HCT116 (cell line): Measurements from ENCODE around the gene AASDH. TPM values are rescaled to one million over a fixed set of nuclear protein-coding genes. Genes with fewer than 3 reads are reported as not detected.

Source experiments
- ATAC-seq: fragments of 200-7000 bp; cut with Tn5 transposase; 2 replicates; pipeline ENCODE4 v1.9.1; 2020; ENCODE audit warnings: mild to moderate bottlenecking, moderate library complexity
- BruUV-seq: library from RNA; stranded (reverse); fragments of 400-500 nt; replicated peaks from 2 replicates; lab custom pipeline; 2021; lab: Mats Ljungman, UMichigan
- CTCF ChIA-PET: fragments of 300-600 bp; sonication (Branson Sonifier 250); formaldehyde crosslinking; loops from one replicate; lab custom pipeline; 2021; ENCODE audit warnings: antibody characterized with exemption; lab: Charles Lee
- POLR2A ChIA-PET: fragments of 300-600, 350-600 bp; sonication (Branson Sonifier 250); formaldehyde crosslinking; loops from one replicate; lab custom pipeline; 2021; ENCODE audit warnings: antibody characterized with exemption; lab: Charles Lee
- RAD21 ChIA-PET, 2 experiments: fragments of 300-600 bp; sonication (Branson Sonifier 250); formaldehyde crosslinking; loops; one replicate each; lab custom pipeline; 2023; ENCODE audit warnings: low total read pairs in 2 of 2; ENCODE audit not compliant: uncharacterized antibody in 2 of 2, unreplicated experiment in 2 of 2, low non-redundant PET in 1 of 2; lab: Charles Lee
- DNase-seq: peaks from one replicate; pipeline ENCODE4 v3.0.0-alpha.2; 2010; ENCODE audit warnings: low read depth, low spot score
- H2AFZ ChIP-seq: fragments of 200-600 bp; shearing (Covaris generic), sonication (generic); 2 replicates; pipeline ENCODE4 v1.6.1; 2017; ENCODE audit warnings: low read depth, mixed run types, mixed read lengths, antibody characterized with exemption, low read length; ENCODE audit not compliant: poor library complexity, severe bottlenecking
- H3K27ac ChIP-seq: 2 replicates; pipeline ENCODE4 v1.5.1; 2012; ENCODE audit warnings: low read depth, low read length
- H3K27me3 ChIP-seq: fragments of 200-600 bp; sonication (generic); 2 replicates; pipeline ENCODE4 v1.6.1; 2016; ENCODE audit warnings: mixed run types, low read length, mixed read lengths; ENCODE audit not compliant: insufficient read depth
- H3K36me3 ChIP-seq, 2 experiments: fragments of 200-500 bp in 1 of 2; fragments of 200-600 bp in 1 of 2; sonication (Bioruptor generic) in 1 of 2; sonication (generic) in 1 of 2; 2 replicates each; pipeline versions ENCODE4 v1.5.1 to v1.6.1; 2014 to 2016; ENCODE audit warnings: low read length in 2 of 2, inconsistent platforms in 1 of 2, mixed read lengths in 1 of 2, mixed run types in 1 of 2; ENCODE audit not compliant: insufficient read depth in 2 of 2, control insufficient read depth in 1 of 2
- H3K4me1 ChIP-seq, 2 experiments: fragments of 200-600 bp in 1 of 2; sonication (generic) in 1 of 2; 2 replicates each; pipeline versions ENCODE4 v1.5.1 to v1.6.1; 2012 to 2017; ENCODE audit warnings: low read length in 2 of 2, inconsistent platforms in 1 of 2, mild to moderate bottlenecking in 1 of 2, mixed read lengths in 1 of 2, mixed run types in 1 of 2, moderate library complexity in 1 of 2; ENCODE audit not compliant: insufficient read depth in 2 of 2, control insufficient read depth in 1 of 2
- H3K4me2 ChIP-seq: fragments of 200-600 bp; sonication (generic); 2 replicates; pipeline ENCODE4 v1.6.1; 2017; ENCODE audit warnings: mixed run types, low read length, mixed read lengths
- H3K4me3 ChIP-seq, 2 experiments: fragments of 200-600 bp in 1 of 2; sonication (generic) in 1 of 2; replicated peaks in 1 of 2; 2 replicates each; pipeline ENCODE4 v1.5.1; 2011 to 2016; ENCODE audit warnings: low read length in 2 of 2, control low read depth in 1 of 2, low read depth in 1 of 2, mild to moderate bottlenecking in 1 of 2, mixed read lengths in 1 of 2, mixed run types in 1 of 2
- H3K79me2 ChIP-seq: fragments of 200-600 bp; sonication (generic); 2 replicates; pipeline ENCODE4 v1.6.1; 2017; ENCODE audit warnings: mild to moderate bottlenecking, mixed run types, low read length, moderate library complexity, mixed read lengths; ENCODE audit not compliant: insufficient read depth
- H3K9ac ChIP-seq: fragments of 200-600 bp; sonication (generic); 2 replicates; pipeline ENCODE4 v1.6.1; 2016; ENCODE audit warnings: low read length, mixed read lengths
- H3K9me2 ChIP-seq: fragments of 200-600 bp; sonication (generic), shearing (Covaris generic); 2 replicates; pipeline ENCODE4 v1.6.1; 2017; ENCODE audit warnings: mixed run types, mild to moderate bottlenecking, moderate library complexity; ENCODE audit not compliant: insufficient read depth
- H3K9me3 ChIP-seq, 2 experiments: fragments of 200-500 bp in 1 of 2; fragments of 200-600 bp in 1 of 2; sonication (Bioruptor generic) in 1 of 2; sonication (generic) in 1 of 2; 2 replicates each; pipeline ENCODE4 v1.6.1; 2014 to 2017; ENCODE audit warnings: low read length in 2 of 2, mixed read lengths in 2 of 2, inconsistent platforms in 1 of 2, low read depth in 1 of 2, mild to moderate bottlenecking in 1 of 2, mixed run types in 1 of 2, moderate library complexity in 1 of 2; ENCODE audit not compliant: control insufficient read depth in 1 of 2, insufficient read depth in 1 of 2
- H4K20me1 ChIP-seq: fragments of 200-600 bp; sonication (generic), shearing (Covaris generic); 2 replicates; pipeline ENCODE4 v1.6.1; 2017; ENCODE audit warnings: mixed run types, mild to moderate bottlenecking, moderate library complexity; ENCODE audit not compliant: insufficient read depth
- CBX3 ChIP-seq: IDR thresholded peaks from 2 replicates; pipeline ENCODE4 v1.6.1; 2012; ENCODE audit warnings: low read depth
- CEBPB ChIP-seq: IDR thresholded peaks from 2 replicates; pipeline ENCODE4 v1.6.1; 2012; ENCODE audit warnings: low read depth
- EGR1 ChIP-seq: IDR thresholded peaks from 2 replicates; pipeline ENCODE4 v1.6.1; 2012; ENCODE audit warnings: low read depth
- EZH2 ChIP-seq: fragments of 200-600 bp; sonication (generic); IDR thresholded peaks from 2 replicates; pipeline ENCODE4 v1.6.1; 2017; ENCODE audit warnings: antibody characterized with exemption, mixed run types
- FOSL1 ChIP-seq: IDR thresholded peaks from 2 replicates; pipeline ENCODE4 v1.6.1; 2012; ENCODE audit warnings: low read depth
- JUND ChIP-seq: IDR thresholded peaks from 2 replicates; pipeline ENCODE4 v1.6.1; 2012
- POLR2AphosphoS5 ChIP-seq: IDR thresholded peaks from 2 replicates; pipeline ENCODE4 v1.6.1; 2011; ENCODE audit warnings: mild to moderate bottlenecking, low read depth, low read length, moderate library complexity
- RAD21 ChIP-seq: IDR thresholded peaks from 2 replicates; pipeline ENCODE4 v1.6.1; 2012; ENCODE audit warnings: low read depth, mild to moderate bottlenecking
- SP1 ChIP-seq: IDR thresholded peaks from 2 replicates; pipeline ENCODE4 v1.6.1; 2012; ENCODE audit warnings: low read depth
- SRF ChIP-seq: IDR thresholded peaks from 2 replicates; pipeline ENCODE4 v1.6.1; 2012; ENCODE audit warnings: low read depth
- YY1 ChIP-seq: IDR thresholded peaks from 2 replicates; pipeline ENCODE4 v1.6.1; 2011; ENCODE audit warnings: low read length, low read depth, moderate library complexity, mild to moderate bottlenecking; ENCODE audit not compliant: insufficient replicate concordance; ENCODE audit errors: extremely low read depth
- ZNF274 ChIP-seq: fragments of 200-500 bp; sonication (Bioruptor generic); IDR thresholded peaks from 2 replicates; pipeline ENCODE4 v1.6.1; 2014; ENCODE audit warnings: mild to moderate bottlenecking, low read depth, low read length, inconsistent platforms
- intact Hi-C: fragments of 100-400 bp; cut with micrococcal nuclease; formaldehyde crosslinking; loops from 2 replicates; pipeline ENCODE4 v1.10.0; 2022
- total RNA-seq: library from RNA; stranded (reverse); gene quantifications from one replicate; pipeline ENCODE4 v1.2.1, GENCODE V29; 2021; ENCODE audit not compliant: unreplicated experiment
- TF ChIP-seq, protein P1 (sequence below): IDR thresholded peaks from 2 replicates; pipeline ENCODE4 v1.6.1; 2012
- TF ChIP-seq, protein P2 (sequence below): IDR thresholded peaks from 2 replicates; pipeline ENCODE4 v1.6.1; 2012
- TF ChIP-seq, protein P3 (sequence below): IDR thresholded peaks from 2 replicates; pipeline ENCODE4 v1.6.1; 2012; ENCODE audit warnings: low read depth
- TF ChIP-seq, protein P4 (sequence below): IDR thresholded peaks from 2 replicates; pipeline ENCODE4 v1.6.1; 2011; ENCODE audit warnings: mild to moderate bottlenecking, low read length, moderate library complexity; ENCODE audit not compliant: insufficient replicate concordance; ENCODE audit errors: extremely low read depth

The AASDH gene
- total RNA-seq, 1 experiment from 2014 or later: 13.7 TPM

DNA sequence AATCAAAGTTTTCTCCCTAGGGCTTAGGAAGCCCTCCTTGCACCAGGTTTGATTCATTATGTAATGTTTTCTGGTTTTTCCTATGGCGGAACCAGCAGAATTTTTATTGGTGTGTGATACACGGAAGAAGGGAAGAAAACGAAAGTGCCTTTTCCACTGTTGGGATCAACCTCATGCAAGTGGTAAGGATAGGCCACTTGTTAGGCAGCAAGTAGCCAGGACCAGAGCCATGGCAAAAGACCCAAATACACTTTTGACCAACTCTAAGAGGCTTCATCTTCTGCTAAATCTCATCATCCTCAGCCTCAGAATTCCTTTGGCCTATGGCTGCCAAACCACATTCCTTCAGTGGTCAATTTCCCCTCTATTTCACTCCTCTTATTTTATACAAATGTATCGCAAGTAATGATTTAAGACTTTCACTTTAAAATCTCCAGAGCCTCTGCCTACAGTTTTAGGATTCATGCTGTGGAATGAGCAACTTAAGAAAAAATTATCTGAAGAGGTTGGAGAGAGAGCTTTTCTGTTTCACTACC, 26.9 kb upstream of the AASDH start (continued):
- TF ChIP-seq, protein P1, sequence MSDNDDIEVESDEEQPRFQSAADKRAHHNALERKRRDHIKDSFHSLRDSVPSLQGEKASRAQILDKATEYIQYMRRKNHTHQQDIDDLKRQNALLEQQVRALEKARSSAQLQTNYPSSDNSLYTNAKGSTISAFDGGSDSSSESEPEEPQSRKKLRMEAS: no peak
- TF ChIP-seq POLR2AphosphoS5 (no peak), ZNF274 (no peak), FOSL1 (no peak), EGR1 (no peak)

DNA sequence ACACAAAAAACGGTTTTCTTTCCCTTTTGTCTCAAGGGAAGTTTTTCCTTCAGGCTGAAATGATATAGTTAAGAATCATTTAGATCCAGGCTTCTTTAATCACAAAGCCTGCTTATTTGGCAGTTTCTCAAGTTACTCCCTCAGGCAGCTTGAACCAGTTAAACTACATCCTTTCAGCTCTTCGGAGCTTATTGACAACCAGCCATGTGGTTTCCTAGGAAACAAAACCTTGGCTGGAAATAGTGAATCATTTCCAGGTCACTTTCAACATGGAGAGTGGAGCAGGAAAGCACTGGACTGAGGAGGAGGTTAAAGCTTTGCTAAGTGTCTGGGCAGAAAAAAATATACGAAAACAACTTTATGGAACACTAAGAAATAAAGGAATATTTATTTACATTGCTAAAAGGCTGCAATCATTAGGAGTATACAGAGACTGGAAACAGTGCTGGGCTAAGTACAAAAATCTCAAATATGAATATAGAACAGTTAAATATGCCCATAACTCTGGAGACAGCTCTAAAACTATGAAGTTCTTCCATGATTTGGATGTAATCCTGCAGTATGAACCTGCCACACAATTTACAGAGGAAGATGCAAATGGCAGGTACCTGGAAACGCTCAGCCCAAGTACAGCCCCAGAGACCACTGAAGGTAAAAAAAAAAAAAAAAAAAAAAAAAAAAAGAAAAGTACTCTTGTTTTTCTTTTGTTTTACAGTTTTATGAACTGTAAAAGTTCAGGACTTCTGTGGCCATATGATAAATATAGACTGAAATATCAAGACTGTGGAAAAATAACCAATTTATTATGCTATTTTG, 23.2 kb upstream of the AASDH start:
- RAD21 ChIA-PET: no interaction called here
- Histone ChIP-seq H3K36me3 (peaks cover 12 to 16% of the 10 kb centered on the region in 2 experiments; a peak in 3 of 4 replicates), H3K9me3 (no peaks in the 10 kb centered on the region), H3K4me1 (peaks cover 16 to 32% of the 10 kb centered on the region in 2 experiments), H3K4me2 (peak overlapping the region; percentile 56), H3K9ac (peak overlapping the region; percentile 35), H4K20me1 (peaks cover 45% of the 10 kb centered on the region; the same call in 1 of the 2 replicates), H3K27ac (peak overlapping the region; percentile 36; the same call in 1 of the 2 replicates), H2AFZ (no peak overlapping the region), H3K79me2 (peaks cover 99% of the 10 kb centered on the region), H3K27me3 (no peaks in the 10 kb centered on the region), H3K4me3 (no peak overlapping the region), H3K9me2 (no peaks in the 10 kb centered on the region)
- POLR2A ChIA-PET: interaction anchor here (1.5 to 3.3 kb wide), 2 partner anchors 14 to 23 kb away, joined by 3 to 13 read pairs; partner anchors contain the start of gene AASDH
- peak; percentile 78 for ATAC-seq
- CTCF ChIA-PET: interaction anchor here (0.9 to 1.0 kb wide), 2 partner anchors 134 to 426 kb away, joined by 3 read pairs; no protein-coding TSS in a partner anchor
- intact Hi-C loops: no loop called here
- peak; percentile 89 for DNase-seq
- BruUV-seq: no TSS peak
- peak; percentile 53; the same call in 1 of the 2 replicates for TF ChIP-seq POLR2AphosphoS5
- TF ChIP-seq JUND: peak; percentile 80
- TF ChIP-seq, protein P1: 0 out of 2 replicates have a peak, but pooled peaks have one; percentile 27
- TF ChIP-seq, protein P2, sequence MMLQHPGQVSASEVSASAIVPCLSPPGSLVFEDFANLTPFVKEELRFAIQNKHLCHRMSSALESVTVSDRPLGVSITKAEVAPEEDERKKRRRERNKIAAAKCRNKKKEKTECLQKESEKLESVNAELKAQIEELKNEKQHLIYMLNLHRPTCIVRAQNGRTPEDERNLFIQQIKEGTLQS: no peak
- TF ChIP-seq RAD21: peak; percentile 4; the same call in 1 of the 2 replicates
- peak; percentile 53 for TF ChIP-seq YY1
- peak; percentile 59; the same call in 1 of the 2 replicates for TF ChIP-seq SP1
- peak; percentile 31; the same call in 1 of the 2 replicates for TF ChIP-seq SRF
- TF ChIP-seq CBX3: peak; percentile 42; the same call in 1 of the 2 replicates
- TF ChIP-seq CEBPB: 0 out of 2 replicates have a peak, but pooled peaks have one; percentile 10
- TF ChIP-seq FOSL1: peak; percentile 86
- TF ChIP-seq EZH2: no peak
- TF ChIP-seq, protein P3, sequence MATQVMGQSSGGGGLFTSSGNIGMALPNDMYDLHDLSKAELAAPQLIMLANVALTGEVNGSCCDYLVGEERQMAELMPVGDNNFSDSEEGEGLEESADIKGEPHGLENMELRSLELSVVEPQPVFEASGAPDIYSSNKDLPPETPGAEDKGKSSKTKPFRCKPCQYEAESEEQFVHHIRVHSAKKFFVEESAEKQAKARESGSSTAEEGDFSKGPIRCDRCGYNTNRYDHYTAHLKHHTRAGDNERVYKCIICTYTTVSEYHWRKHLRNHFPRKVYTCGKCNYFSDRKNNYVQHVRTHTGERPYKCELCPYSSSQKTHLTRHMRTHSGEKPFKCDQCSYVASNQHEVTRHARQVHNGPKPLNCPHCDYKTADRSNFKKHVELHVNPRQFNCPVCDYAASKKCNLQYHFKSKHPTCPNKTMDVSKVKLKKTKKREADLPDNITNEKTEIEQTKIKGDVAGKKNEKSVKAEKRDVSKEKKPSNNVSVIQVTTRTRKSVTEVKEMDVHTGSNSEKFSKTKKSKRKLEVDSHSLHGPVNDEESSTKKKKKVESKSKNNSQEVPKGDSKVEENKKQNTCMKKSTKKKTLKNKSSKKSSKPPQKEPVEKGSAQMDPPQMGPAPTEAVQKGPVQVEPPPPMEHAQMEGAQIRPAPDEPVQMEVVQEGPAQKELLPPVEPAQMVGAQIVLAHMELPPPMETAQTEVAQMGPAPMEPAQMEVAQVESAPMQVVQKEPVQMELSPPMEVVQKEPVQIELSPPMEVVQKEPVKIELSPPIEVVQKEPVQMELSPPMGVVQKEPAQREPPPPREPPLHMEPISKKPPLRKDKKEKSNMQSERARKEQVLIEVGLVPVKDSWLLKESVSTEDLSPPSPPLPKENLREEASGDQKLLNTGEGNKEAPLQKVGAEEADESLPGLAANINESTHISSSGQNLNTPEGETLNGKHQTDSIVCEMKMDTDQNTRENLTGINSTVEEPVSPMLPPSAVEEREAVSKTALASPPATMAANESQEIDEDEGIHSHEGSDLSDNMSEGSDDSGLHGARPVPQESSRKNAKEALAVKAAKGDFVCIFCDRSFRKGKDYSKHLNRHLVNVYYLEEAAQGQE: no peak
- TF ChIP-seq, protein P4, sequence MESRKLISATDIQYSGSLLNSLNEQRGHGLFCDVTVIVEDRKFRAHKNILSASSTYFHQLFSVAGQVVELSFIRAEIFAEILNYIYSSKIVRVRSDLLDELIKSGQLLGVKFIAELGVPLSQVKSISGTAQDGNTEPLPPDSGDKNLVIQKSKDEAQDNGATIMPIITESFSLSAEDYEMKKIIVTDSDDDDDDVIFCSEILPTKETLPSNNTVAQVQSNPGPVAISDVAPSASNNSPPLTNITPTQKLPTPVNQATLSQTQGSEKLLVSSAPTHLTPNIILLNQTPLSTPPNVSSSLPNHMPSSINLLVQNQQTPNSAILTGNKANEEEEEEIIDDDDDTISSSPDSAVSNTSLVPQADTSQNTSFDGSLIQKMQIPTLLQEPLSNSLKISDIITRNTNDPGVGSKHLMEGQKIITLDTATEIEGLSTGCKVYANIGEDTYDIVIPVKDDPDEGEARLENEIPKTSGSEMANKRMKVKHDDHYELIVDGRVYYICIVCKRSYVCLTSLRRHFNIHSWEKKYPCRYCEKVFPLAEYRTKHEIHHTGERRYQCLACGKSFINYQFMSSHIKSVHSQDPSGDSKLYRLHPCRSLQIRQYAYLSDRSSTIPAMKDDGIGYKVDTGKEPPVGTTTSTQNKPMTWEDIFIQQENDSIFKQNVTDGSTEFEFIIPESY: no peak
- 0 out of 2 replicates have a peak, but pooled peaks have one; percentile 31 for TF ChIP-seq EGR1
